Right ventricle myocardium inferior (tissue), 1 donor: Measurements from ENCODE around the gene GOLIM4. TPM values are rescaled to one million over a fixed set of nuclear protein-coding genes. Genes with fewer than 3 reads are reported as not detected.
"Not testable (repeated sequence)": the region's sequence is repeated elsewhere in the genome, so short reads cannot be mapped to it uniquely, and the experiment has no call there.

ENCODE experiments used
- ATAC-seq: fragments of 200-7000 bp; cut with Tn5 transposase; one replicate; pipeline ENCODE4 v1.9.1; 2020; ENCODE audit warnings: mild to moderate bottlenecking, moderate library complexity
- DNase-seq: peaks from one replicate; pipeline ENCODE4 v3.0.0; 2021; ENCODE audit errors: missing footprints
- intact Hi-C: fragments of 100-400 bp; cut with DNase I; formaldehyde crosslinking; loops from one replicate; pipeline ENCODE4 v1.11.0; 2022
- total RNA-seq: library from RNA; stranded (reverse); fragmentation: NEBNext Ultra II Directional; extraction: Animal tissue kit (Norgen Biotek cat#: 25700); gene quantifications from one replicate; pipeline ENCODE4 v1.2.1, GENCODE V29; 2021
- donor health status: DM: no; HTN: yes; CAD: no; lungs with severe emphysema.

GOLIM4 gene
- total RNA-seq, 1 donor from 2014 or later: 57.3 TPM

GRCh38 chr3:168029705-168030104, 66.0 kb downstream of the GOLIM4 start:
- intact Hi-C loops: no loop called here
- DNase-seq (no peak), ATAC-seq (no peak)

DNA sequence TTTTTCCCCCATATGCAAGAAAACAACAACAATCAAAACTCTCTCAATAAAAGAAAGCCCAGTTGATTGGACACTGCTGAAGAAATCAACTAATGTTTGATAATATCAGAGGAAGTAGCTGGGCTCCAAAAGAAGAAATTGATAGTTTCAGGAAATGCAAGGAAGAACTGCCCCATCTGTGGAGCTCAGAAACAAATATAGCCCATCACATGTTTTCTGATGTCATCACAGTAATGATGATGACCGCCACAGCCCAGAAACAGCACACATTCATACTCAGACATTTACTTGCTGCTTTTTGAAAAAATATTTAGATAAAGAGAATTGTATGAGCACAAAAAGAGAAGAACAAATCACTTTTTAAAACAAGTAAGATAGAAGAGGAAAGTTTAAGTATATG, 67.6 kb downstream of the GOLIM4 start:
- intact Hi-C loops: no loop called here
- DNase-seq (no peak), ATAC-seq (no peak)

GRCh38 chr3:168026764-168027163, 69.0 kb downstream of the GOLIM4 start:
- intact Hi-C loops: no loop called here
- DNase-seq (no peak), ATAC-seq (peak; percentile 64)

GRCh38 chr3:168025076-168025475, 70.6 kb downstream of the GOLIM4 start:
- DNase-seq: no peak
- intact Hi-C loops: no loop called here
- ATAC-seq: no peak

DNA sequence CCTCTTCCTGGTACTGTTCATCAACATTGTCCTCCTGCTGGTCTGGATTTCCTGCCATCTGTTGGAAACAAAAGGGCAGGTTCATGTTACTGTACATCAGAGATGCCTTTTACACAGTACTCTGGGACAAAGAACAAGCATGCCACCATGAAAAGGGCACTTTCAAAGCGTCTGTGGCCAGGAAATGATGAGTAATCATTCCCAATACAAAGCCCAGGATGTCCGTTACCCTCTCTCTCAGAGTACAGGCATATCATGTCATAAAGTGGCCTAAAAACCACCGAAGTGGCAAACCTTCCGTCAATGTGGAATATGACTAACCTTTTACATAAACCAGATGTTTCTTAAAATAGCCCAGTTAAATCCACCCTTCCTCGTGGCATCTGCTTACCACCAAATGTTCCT, 71.2 kb downstream of the GOLIM4 start:
- intact Hi-C loops: no loop called here
- ATAC-seq: peak; percentile 58
- DNase-seq: no peak

GRCh38 chr3:168021737-168022450, 73.8 kb downstream of the GOLIM4 start:
- DNase-seq (no peak), ATAC-seq (no peak)
- intact Hi-C loops: no loop called here

- ATAC-seq, intact Hi-C loops, DNase-seq: not testable (repeated sequence)
Measured at GRCh38 chr3:168011280-168011679, 84.4 kb downstream of the GOLIM4 start.

GRCh38 chr3:168006584-168006983, 89.1 kb downstream of the GOLIM4 start:
- intact Hi-C loops: no loop called here
- ATAC-seq (no peak), DNase-seq (no peak)

DNA sequence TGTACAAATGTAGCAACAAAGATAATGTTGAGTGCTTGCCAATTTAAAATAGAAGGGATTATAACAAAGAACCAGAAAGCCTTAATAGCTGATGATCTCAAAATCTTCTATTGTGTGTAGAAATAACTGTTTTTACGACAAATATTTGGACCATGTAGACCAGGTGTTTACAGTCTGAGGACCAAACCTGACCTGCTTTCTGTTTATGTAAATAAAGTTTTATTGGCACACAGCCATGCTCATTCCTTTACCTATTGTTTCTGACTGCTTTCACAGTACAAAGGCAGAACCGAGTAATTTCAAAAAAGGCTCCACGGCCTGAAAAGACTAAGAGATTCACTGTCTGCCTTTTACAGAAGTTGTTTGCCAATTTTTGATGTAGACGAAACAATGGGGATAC, 91.8 kb downstream of the GOLIM4 start:
- ATAC-seq (no peak), DNase-seq (no peak)
- intact Hi-C loops: no loop called here

DNA sequence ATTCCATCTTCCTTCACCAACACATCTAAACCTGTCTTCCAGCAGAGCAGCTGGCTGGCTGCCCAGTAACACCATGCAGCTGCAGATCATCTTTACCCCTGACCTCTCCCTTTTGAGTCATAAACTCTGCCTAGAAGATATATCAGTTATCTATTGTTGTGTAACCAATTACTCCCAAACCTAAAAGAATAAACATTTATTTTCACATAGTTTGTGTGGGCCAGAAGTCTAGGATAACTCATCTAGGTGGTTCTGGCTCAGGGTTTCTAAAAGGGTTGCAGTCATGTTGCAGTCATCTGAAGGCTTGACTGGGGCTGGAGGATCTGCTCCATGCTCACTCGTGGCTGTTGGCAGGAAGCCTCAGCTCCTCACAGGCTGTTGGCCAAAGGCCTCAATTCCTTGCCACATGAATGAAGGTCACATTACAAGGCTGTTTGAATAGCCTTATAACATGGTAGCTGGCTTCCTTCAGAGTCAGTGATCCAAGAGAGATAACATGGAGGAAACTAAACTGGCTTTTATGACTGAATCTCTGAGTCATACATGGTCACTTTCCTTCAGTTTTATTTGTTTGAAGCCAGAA, 92.8 kb downstream of the GOLIM4 start:
- ATAC-seq (no peak), DNase-seq (no peak)
- intact Hi-C loops: no loop called here

DNA sequence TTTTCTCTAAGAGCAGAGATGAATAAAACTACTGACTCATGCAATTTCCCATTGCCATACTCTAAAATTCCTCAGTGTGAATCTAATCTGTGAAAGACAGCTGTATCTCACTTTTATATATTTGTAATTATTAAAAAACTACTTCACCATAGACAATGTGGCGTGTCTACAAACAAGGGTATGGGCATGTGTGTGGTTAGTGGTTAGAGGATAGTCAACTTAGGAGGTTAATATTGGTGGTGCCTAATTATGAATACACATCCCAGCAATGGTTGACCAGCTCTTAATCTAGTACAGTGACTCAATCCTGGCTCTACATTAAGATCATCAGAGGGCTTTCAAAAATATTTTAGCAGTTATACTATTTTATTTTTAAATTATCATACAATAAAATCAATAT, 94.5 kb downstream of the GOLIM4 start:
- intact Hi-C loops: no loop called here
- DNase-seq (no peak), ATAC-seq (no peak)

DNA sequence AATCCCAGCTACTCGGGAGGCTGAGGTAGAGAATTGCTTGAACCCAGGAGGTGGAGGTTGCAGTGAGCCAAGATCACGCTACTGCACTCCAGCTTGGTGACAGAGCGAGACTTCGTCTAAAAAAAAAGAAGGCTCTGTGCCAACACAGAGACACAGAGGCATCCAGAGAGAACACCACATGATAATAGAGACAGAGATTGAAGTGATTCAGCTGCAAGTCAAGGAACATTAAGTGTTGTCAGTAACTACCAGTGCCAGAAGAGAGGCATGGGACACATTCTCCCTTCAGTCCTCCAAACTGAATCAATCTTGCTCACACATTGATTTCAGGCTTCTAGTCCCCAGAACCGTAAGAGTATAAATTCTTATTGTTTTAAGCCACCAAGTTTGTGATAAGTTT, 97.5 kb downstream of the GOLIM4 start:
- intact Hi-C loops: no loop called here
- DNase-seq (no peak), ATAC-seq (no peak)

- intact Hi-C loops: no loop called here
- no peak for ATAC-seq
- DNase-seq: no peak
Measured at GRCh38 chr3:167996514-167996913, 99.2 kb downstream of the GOLIM4 start.

DNA sequence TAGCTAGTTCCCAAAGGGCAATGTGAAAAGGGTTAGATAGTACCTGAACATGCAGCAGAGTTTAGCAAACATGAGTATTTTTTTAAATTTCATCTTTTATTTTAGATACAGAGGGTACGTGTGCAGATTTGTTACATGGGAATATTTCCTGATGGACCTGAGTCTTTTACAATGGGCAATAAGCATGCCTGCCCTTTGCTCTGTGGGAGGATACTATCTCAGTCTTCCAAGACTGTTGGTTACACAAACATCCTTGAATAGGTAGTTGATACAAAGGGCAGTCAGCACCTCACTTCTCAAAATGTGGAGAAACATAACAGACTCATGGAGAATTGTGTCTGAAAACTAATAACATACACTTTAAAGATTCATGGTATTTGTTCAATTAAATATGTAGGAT, 103.3 kb downstream of the GOLIM4 start:
- no peak for DNase-seq
- intact Hi-C loops: no loop called here
- ATAC-seq: no peak

DNA sequence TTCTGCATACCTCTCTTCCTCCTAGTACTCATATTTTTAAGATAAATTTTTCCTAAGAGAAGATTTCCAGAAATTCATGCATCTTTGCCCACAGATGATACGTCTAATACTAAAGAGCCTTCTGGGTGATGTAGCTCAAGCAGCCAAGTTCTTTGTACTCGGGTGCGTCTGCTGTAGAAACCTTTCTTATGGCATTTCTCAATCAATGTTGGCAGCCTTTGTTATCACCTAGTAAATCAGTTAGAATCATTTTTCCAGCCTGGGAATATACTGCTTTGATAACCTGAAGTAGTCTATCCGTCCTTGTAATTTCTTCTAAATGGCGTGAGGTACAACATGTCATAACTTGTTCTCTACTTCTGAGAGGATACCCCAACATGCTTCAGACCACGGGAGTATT, 104.5 kb downstream of the GOLIM4 start:
- ATAC-seq: no peak
- no peak for DNase-seq
- intact Hi-C loops: no loop called here

DNA sequence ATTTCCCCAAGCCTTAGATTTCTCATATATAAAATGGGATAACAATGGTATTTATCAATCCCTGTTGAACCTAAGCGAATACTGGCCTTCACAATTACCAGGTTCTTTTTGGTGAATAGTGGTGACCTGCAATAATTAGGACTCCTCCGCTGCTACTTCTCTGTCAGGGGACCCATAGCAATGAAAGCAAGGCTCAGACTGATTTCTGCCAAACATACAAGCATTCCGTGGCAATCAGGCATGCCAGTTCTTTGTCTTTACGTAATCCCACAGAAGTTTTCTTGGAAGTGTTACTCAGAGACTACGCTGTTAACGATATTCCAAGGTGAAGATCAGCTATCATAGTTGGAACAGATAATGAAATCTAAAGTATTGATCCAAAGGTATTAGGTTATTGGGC, 105.7 kb downstream of the GOLIM4 start:
- intact Hi-C loops: no loop called here
- ATAC-seq (no peak), DNase-seq (no peak)

DNA sequence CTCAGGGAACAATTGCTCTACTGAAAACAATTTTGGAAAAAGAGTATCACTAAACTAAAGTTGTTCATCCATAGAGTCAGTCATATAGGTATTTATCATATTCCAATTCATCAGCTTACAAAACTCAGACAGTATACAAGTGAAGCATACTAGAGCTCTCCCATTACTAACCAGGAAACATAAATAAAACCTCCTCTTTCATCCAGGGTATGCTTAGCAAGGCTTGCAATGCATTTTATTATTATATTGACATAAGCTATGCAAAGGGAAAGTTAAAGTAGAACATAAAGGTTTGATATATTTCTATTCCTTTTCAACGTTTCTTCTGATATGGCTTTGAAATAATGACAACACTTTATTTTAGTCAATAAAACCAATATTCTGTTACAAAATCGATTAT, 106.7 kb downstream of the GOLIM4 start:
- ATAC-seq (no peak), DNase-seq (no peak)
- intact Hi-C loops: no loop called here

DNA sequence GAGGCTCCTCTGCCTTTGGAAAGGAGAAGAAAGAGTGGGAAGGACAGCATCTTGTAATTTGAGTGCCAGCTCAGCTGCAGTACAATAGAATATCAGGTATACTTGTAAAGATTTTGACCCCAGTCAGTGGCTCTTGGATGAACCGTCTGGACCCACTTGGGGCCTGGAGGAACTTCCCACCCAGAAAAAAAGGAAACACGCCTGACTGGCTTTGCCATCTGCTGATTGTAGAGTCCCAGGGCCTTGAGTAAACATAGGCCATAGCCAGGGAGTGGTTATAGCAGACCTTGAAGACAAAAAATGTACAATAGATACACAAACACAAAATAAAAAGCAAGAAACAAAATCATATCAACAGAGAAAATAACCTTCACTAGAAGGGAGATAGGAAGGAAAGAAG, 112.1 kb downstream of the GOLIM4 start:
- intact Hi-C loops: no loop called here
- DNase-seq (no peak), ATAC-seq (no peak)

GRCh38 chr3:167978486-167978885, 117.2 kb downstream of the GOLIM4 start:
- intact Hi-C loops: no loop called here
- DNase-seq: no peak
- no peak for ATAC-seq

DNA sequence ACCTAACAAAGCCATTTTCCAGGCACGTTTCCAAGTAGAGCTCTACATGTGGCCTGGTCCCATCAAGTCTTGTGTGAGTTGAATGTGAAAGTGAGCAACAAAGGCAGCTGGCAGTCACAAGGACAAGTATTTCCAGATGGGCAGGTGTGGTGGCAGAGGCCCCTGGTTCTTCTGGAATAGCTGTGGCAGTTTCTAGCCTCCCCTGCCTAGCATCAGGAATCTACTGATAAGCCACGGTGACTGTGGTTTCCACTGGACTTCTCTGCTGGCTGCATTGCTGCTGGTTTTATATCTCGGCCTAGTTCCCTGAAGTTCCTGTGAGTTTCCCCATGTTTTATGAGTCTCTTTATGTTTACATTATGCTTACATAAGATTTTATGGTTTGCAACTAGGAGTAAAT, 117.7 kb downstream of the GOLIM4 start:
- intact Hi-C loops: no loop called here
- ATAC-seq (no peak), DNase-seq (no peak)
